GM12873 (cell line): ENCODE data around the gene CARD10.

Experiments
- CTCF ChIP-seq: IDR thresholded peaks from 2 replicates; pipeline ENCODE4 v1.5.1; 2012; ENCODE audit warnings: low read depth, mild to moderate bottlenecking, moderate library complexity, low read length, control low read depth; ENCODE audit not compliant: insufficient read depth; ENCODE audit errors: missing control alignments

The CARD10 gene

GRCh38 chr22:37559521-37559900 lies 40.3 kb upstream of the CARD10 start:
- TF ChIP-seq CTCF, result no peak

DNA sequence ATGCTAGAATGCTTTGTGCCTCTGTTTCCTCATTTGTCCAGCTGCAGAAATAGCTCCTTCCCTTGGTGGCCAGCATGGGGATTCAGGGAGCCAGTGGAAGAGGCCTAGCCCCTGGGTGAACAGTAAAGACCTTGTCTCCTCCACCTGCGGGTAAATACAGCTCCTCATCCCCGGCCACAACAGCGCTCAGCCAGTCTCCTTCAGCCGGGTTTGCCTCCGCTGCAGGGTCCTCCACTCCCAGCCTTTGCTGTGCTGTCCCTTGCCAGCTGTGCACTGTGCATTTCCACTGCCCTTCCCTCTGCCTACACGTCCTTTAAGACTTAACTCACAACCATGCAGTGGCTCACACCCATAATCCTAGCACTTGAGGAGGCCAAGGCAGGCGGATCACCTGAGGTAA lies 39.6 kb upstream of the CARD10 start:
- no peak for TF ChIP-seq CTCF

- TF ChIP-seq CTCF, result no peak
Measured at GRCh38 chr22:37557321-37558001, 38.2 kb upstream of the CARD10 start.

DNA sequence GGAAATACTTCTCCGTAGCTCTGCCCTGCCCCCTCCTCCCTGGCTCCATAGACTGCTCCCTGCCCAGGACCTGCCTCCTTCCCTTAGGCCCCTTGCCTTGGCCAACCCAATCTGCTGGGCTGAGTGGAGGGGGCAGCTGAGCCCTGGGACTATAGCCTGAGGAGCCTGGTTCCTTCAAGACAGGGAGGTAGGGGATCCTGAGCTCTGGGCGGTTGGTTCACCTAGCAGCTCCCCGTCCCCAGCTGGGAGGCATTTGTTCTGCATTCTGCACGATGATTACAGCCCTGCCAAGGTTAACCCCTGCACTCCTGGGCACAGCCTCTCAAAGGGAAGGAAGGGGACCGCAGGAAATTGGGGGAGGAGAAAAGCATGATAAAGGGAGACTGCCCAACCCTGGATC lies 37.5 kb upstream of the CARD10 start:
- TF ChIP-seq CTCF, result no peak

DNA sequence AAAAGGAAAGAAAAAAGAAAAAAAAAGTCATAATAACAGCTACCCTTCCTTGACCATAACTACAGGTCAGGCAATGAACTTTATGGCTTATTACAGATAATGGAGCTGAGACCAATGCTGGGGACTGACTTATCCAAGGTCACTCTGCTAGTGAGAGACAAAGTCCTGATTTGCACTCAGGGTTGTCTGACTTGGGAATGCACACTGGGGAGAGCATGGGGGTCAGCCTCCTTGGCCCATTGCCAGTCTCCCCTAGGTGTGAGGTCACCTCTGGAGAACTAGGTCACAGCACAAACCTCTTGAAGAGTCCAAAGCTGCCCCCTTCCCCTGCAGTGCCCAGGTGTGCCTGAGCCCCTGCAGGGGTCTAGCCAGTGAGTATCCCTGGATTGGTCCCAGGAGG lies 35.8 kb upstream of the CARD10 start:
- TF ChIP-seq CTCF, result no peak

GRCh38 chr22:37553725-37554124 lies 34.5 kb upstream of the CARD10 start:
- TF ChIP-seq CTCF, result no peak

DNA sequence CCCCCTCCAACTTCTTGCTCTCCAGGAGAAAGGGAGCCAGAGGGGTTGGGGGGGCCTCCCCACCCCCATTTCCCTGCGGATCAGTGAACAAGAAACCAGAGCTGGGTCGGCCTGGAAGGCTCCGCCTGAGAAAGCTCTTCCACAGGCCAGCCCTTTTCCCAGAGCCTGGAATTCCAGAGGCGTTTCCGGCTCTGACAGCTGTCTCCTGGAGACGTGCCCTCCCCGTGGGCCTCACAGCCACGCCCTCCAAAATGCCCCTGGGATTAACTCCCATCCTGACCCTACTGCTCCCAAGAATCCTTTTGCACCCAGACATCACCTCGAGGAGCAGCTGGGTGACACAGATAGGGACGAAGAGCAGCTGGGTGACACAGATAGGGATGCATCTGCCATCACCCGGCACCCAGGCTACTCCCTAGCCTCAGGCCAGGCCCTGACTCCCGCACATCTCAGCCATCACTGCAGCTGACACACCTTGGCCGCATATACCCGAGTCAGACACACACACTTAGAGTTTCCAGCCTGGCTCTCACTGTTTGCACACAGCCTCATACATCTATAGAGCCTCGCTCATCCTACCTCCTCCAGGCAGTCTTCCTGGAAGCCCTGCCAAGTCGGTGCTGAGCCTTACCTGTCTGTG lies 33.4 kb upstream of the CARD10 start:
- no peak for TF ChIP-seq CTCF
